Measurements from ENCODE around the gene CXCL3.

- TF ChIP-seq, protein P1, sequence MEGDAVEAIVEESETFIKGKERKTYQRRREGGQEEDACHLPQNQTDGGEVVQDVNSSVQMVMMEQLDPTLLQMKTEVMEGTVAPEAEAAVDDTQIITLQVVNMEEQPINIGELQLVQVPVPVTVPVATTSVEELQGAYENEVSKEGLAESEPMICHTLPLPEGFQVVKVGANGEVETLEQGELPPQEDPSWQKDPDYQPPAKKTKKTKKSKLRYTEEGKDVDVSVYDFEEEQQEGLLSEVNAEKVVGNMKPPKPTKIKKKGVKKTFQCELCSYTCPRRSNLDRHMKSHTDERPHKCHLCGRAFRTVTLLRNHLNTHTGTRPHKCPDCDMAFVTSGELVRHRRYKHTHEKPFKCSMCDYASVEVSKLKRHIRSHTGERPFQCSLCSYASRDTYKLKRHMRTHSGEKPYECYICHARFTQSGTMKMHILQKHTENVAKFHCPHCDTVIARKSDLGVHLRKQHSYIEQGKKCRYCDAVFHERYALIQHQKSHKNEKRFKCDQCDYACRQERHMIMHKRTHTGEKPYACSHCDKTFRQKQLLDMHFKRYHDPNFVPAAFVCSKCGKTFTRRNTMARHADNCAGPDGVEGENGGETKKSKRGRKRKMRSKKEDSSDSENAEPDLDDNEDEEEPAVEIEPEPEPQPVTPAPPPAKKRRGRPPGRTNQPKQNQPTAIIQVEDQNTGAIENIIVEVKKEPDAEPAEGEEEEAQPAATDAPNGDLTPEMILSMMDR (IDR thresholded peaks at IDR 0.05), result no peak
- TF ChIP-seq POLR2A (IDR thresholded peaks at IDR 0.05) (no peak), EP300 (IDR thresholded peaks at IDR 0.05) (no peak), POLR2AphosphoS5 (IDR thresholded peaks at IDR 0.05) (no peak)
Observed at GRCh38 chr4:74045247-74045646, 6.8 kb upstream of the CXCL3 start.
